Dendritic cell treated with granulocyte-macrophage colony-stimulating factor and Interleukin-4, amounts not matched to agents 40 ng/mL and 50 ng/mL, for 4 days (primary cell): Measurements from ENCODE around the gene TP53INP2.

ENCODE experiments used
- H3K27ac Mint-ChIP-seq: one replicate; pipeline ENCODE4 v1.8.0; 2022; ENCODE audit warnings: mild to moderate bottlenecking, mixed read lengths
- H3K27me3 Mint-ChIP-seq: one replicate; pipeline ENCODE4 v1.8.0; 2022; ENCODE audit warnings: mild to moderate bottlenecking, mixed read lengths
- H3K36me3 Mint-ChIP-seq: one replicate; pipeline ENCODE4 v1.8.0; 2022; ENCODE audit warnings: low read depth, mixed read lengths
- H3K4me1 Mint-ChIP-seq: one replicate; pipeline ENCODE4 v1.8.0; 2022; ENCODE audit warnings: low read depth, mixed read lengths
- H3K4me3 Mint-ChIP-seq: one replicate; pipeline ENCODE4 v1.8.0; 2022; ENCODE audit warnings: mild to moderate bottlenecking, moderate library complexity, mixed read lengths
- H3K9me3 Mint-ChIP-seq: one replicate; pipeline ENCODE4 v1.8.0; 2022; ENCODE audit warnings: mixed read lengths
- intact Hi-C: fragments of 100-400 bp; cut with micrococcal nuclease; formaldehyde crosslinking; loops from one replicate; pipeline ENCODE4 v1.15.0; 2022

The TP53INP2 gene

DNA sequence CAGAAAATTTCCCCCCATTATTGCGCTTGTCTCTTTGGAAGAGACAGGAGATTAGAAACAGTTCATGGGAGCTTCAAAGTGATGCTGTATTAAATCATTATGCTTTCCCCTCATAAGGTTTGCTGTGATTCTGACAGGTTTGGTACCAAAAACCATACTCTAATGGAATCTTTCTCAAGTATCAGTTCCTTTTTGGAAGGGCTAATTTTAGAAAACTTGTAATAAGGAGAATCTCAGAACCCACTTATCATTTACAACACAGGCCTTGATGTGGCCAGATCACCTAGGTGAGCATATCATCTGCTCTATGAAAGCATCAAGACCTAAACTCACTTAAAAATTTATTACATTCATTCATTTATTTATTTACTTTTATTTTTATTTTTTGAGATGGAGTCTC lies 51.2 kb downstream of the TP53INP2 start:
- H3K36me3 Mint-ChIP-seq = peaks cover 99% of the 10 kb centered on the region
- intact Hi-C loops = no loop called here
- no peaks in the 10 kb centered on the region for H3K4me1 Mint-ChIP-seq

DNA sequence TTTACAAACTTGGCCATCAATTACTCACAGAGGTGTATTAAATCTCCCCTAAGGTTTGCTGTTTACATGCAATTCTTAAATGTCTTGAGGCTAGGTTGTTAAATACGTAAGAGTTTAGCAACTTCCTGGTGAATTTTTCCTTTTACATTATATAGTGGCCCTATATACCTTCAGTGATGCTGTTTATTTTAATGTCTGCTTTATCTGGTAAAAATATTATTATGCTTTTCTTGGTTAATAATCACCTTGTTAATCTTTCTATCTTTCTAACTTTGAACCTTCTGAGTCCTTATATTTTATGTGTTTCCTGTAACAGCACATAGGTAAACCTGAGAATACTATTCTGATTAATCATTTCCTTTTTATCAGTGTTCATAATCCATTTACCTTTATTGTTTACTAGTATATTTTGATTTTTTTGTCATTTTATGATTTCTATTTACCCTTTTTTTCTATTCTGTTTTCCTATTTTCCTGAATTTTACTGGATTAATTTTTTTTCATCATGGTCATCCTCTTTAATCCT lies 57.9 kb downstream of the TP53INP2 start:
- Mint-ChIP-seq H3K36me3 (peaks cover 100% of the 10 kb centered on the region), H3K9me3 (no peaks in the 10 kb centered on the region), H3K27ac (no peak overlapping the region), H3K27me3 (no peaks in the 10 kb centered on the region), H3K4me3 (no peak overlapping the region), H3K4me1 (no peaks in the 10 kb centered on the region)
- intact Hi-C loops = loop anchor here (10.0 kb wide), 1 partner anchor 447 kb away; no protein-coding TSS in a partner anchor

More for the DNA sequence above, 51.2 kb downstream of the TP53INP2 start:
- no peak overlapping the region for H3K4me3 Mint-ChIP-seq
- H3K27me3 Mint-ChIP-seq = no peaks in the 10 kb centered on the region
- H3K9me3 Mint-ChIP-seq = no peaks in the 10 kb centered on the region
- H3K27ac Mint-ChIP-seq = no peak overlapping the region
